Lower leg skin (tissue), 4 donors: ENCODE measurements around the gene ARRDC3. TPM values are rescaled to one million over a fixed set of nuclear protein-coding genes. Genes with fewer than 3 reads are reported as not detected.
A peak's percentile ranks its signal among the peaks of the same experiment; 100 is the strongest.

ENCODE experiments used
- DNase-seq, 2 donors: peaks; one replicate each; pipeline ENCODE4 v3.0.0-alpha.2; 2019; ENCODE audit warnings: low spot score in 2 of 2
- H3K4me3 ChIP-seq: fragments of 200-600 bp; sonication (generic); 2 replicates; pipeline ENCODE4 v1.5.1; 2017; ENCODE audit warnings: mild to moderate bottlenecking, low read depth; ENCODE audit not compliant: poor library complexity, severe bottlenecking
- CTCF ChIP-seq, 3 donors: fragments of 450-650 bp; IDR thresholded peaks; one replicate each; pipeline ENCODE4 v1.5.1; 2016; ENCODE audit warnings: antibody characterized with exemption in 3 of 3, mild to moderate bottlenecking in 3 of 3, moderate library complexity in 2 of 3
- POLR2A ChIP-seq, 2 donors: fragments of 450-650 bp; IDR thresholded peaks; one replicate each; pipeline ENCODE4 v1.6.1; 2016 to 2017; ENCODE audit warnings: antibody characterized with exemption in 2 of 2, mild to moderate bottlenecking in 1 of 2, moderate library complexity in 1 of 2
- whole genome bisulfite sequencing, 2 donors: methylation state at CpG; one replicate each; pipeline ENCODE4 v1.1.5; 2018; 5-methylcytosine and 5-hydroxymethylcytosine counted together
- intact Hi-C: fragments of 100-400 bp; cut with DNase I; formaldehyde crosslinking; loops from one replicate; pipeline ENCODE4 v1.15.0; 2023; ENCODE audit warnings: low total_unique reads
- total RNA-seq, 4 donors: library from RNA; depleted of rRNA; stranded (reverse); fragments of >200 nt; gene quantifications; one replicate each; pipeline ENCODE4 v1.1.0, GENCODE V29; 2016

ARRDC3 gene
- total RNA-seq, result 100 to 1,000 TPM in 1 of 4 donors, 10 to 100 TPM in 3; 67.1 to 119 (median 76.1) TPM

- intact Hi-C loops, result loop anchor here (5.0 to 10.0 kb wide), 4 partner anchors 98 to 518 kb away; no protein-coding TSS in a partner anchor
- peak within 1 kb of the TSS; percentile 68 for H3K4me3 ChIP-seq
- TF ChIP-seq POLR2A (IDR thresholded peaks at IDR 0.05), result peak in 1 of 2 donors; percentile 93
- TF ChIP-seq CTCF (IDR thresholded peaks at IDR 0.05), result no peak
- 0 to 1% methylated on average over 49 of the region's 49 CpGs for WGBS, 2 donors
- DNase-seq, result peak; percentile 94 to 99
Observed at GRCh38 chr5:91383027-91383955, at the start of gene ARRDC3. ARRDC3 (minus strand) TSS chr5:91383317; CDS start chr5:91383092, 225 bp downstream.

DNA sequence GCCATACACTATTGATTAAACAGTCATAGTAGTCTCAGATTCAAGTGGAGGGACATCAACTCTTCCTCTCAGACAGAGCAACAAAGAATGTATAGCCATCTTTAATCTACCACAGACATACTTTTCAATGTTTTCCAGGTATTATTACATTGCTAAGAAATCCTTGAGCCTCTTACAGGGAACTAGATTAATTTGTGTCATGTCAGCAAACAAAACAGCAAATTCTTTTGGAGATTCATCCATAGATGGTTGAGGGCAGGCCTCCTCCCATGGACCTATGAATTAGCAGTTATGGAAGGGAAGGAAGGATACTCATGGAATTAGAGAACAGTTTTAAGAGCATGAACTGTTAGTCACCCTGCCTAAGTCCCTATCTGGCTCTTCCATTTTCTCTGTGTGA, 47.8 kb upstream of the ARRDC3 start:
- intact Hi-C loops, result no loop called here
- H3K4me3 ChIP-seq, result no peak overlapping the region
- TF ChIP-seq CTCF (IDR thresholded peaks at IDR 0.05), result no peak
- TF ChIP-seq POLR2A (IDR thresholded peaks at IDR 0.05), result no peak
- no peak for DNase-seq

DNA sequence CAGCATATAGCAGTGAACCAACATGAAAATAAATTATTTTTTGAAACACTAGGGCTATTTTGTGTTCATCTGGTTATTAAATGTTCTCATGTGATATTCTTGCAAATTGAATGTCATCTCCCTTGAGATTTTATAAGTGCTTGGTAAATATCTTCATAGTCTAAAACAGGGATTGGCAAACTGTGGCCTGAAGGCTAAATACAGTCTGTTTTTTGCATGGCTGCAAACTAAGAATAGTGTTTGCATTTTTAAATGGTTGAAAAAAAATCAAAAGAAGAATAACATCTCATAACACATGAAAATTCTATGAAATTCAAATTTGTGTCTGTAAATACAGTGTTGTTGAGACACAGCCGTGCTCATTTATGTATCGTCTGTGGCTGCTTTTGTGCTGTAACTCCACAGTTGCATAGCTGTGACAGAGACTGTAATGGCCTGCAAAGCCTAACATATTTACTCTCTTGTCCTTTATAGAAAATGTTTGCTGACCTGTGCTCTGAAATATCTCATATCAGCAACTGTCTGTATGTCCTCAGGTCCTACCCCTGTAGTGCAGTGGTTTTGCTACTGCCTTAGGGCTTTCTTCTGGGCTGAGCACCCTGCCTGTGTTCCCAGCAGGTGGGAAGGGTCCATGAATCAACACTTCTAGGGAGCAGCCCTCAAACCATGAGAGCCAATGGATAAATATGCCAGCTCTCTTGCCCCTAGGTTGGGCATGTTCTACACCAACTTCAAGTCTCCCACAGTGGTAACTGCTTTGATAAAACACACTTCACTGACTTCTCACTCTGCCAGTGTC, 41.7 kb upstream of the ARRDC3 start:
- no peak for DNase-seq
- H3K4me3 ChIP-seq, result no peak overlapping the region
- TF ChIP-seq POLR2A (IDR thresholded peaks at IDR 0.05), result no peak
- no peak for TF ChIP-seq CTCF (IDR thresholded peaks at IDR 0.05)
- intact Hi-C loops, result no loop called here
- WGBS, 2 donors, result 81 to 91% methylated on average over 2 of the region's 2 CpGs

DNA sequence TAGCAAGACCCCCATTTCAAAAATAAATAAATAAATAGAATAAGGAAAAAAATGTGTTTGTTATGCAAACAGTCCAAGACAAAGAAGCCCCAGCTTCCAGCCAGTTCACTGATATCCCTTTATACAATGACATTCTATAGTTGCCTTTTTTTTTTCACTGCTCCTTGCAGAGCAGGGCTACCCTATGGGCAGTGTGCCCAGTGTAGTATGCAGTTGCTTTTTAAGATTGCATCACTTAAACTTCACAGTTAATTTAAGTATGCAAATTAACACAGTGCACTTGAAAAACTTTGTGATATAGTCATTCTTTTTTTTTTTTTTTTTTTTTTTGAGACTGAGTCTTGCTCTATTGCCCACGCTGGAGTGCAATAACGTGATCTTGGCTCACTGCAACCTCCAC, 40.8 kb upstream of the ARRDC3 start:
- WGBS, 2 donors, result 77 to 82% methylated on average over 2 of the region's 2 CpGs
- TF ChIP-seq POLR2A (IDR thresholded peaks at IDR 0.05) (no peak), CTCF (IDR thresholded peaks at IDR 0.05) (no peak)
- H3K4me3 ChIP-seq, result no peak overlapping the region
- no peak for DNase-seq
- intact Hi-C loops, result no loop called here

GRCh38 chr5:91420879-91421278, 37.8 kb upstream of the ARRDC3 start:
- no peak for TF ChIP-seq POLR2A (IDR thresholded peaks at IDR 0.05)
- TF ChIP-seq CTCF (IDR thresholded peaks at IDR 0.05), result no peak
- no peak overlapping the region for H3K4me3 ChIP-seq
- WGBS, 2 donors, result 48 to 52% methylated on average over 3 of the region's 3 CpGs
- DNase-seq, result no peak
- intact Hi-C loops, result no loop called here
